Measurements from ENCODE around the gene IWS1. TPM values are rescaled to one million over a fixed set of nuclear protein-coding genes. Genes with fewer than 3 reads are reported as not detected.

IWS1 gene
- total and polyA plus RNA-seq, 9 of the 15 experiments (the other 6 are each of a cell fraction or from before 2014, with no cell fraction given): 20.8 to 67.2 (median 46.6) TPM

DNA sequence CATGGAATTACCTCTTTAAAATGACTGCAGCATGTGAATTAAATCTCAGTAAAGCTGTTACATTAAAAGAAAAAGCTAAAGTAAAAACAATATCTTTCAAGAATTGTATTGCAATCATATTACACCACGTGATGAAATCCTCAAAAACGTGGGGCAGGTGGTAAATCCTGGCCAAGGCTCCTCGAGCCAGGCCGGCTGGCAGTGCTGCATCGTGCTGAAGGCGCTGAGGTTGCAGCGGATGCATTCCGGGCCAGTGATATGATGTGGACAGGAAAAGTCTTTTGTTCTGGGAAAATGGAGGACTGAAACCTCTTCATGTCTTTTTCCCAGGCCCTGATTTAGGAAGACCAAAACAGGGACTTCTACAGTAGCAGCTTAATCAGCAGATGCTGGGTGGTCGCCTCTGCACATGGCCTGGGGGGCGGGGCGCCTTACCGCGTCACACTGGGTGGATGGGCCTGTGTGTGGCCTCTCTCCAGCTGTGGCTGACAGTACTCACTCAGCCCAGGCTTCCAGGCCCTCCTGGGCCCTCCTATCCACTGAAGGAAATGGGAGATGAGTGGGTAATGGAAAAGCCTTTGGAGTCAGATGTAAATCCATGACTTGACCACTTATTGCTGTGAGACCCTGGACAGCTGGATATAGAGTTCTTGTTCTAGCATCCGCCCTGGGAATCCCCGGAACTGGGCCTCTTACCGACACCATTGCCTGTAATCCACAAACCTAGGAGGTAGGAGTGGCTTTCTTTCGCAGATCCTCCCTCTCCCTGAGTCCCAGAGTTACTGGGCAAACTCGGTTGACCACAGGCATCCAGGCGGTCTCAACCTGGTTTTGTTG, 62.9 kb downstream of the IWS1 start:
- no peak for FAIRE-seq

More for the DNA sequence above, 62.9 kb downstream of the IWS1 start:
- 52% methylated on average over 19 of the region's 19 CpGs for WGBS (ENCODE audit: insufficient coverage, low coverage, missing lambda C conversion rate)
- H3K4me3 ChIP-seq: no peak overlapping the region
- H3K4me2 ChIP-seq (ENCODE audit: insufficient read depth, low read length): no peak overlapping the region
- H2AFZ ChIP-seq (ENCODE audit: low read depth, low read length): no peak overlapping the region
- in situ Hi-C loops (cut with MboI) (no loop called here), intact Hi-C loops (cut with micrococcal nuclease) (no loop called here)
- H3K9me1 ChIP-seq (ENCODE audit: control insufficient read depth, insufficient read depth, low read length): peaks cover 3% of the 10 kb centered on the region
- POLR2A ChIA-PET: no interaction called here
- 0 out of 4 replicates have a peak overlapping the region, but pooled peaks of 1 of the 2 experiments have one; percentile 36 for H3K9ac ChIP-seq (ENCODE audit: insufficient read depth in 1 of 2, low read depth in 2 of 2, low read length in 2 of 2)
- peaks cover 5% of the 10 kb centered on the region in 2 experiments; a peak in 3 of 5 replicates for H3K4me1 ChIP-seq (replicated peaks in 1 of 2; ENCODE audit: control insufficient read depth in 2 of 2, insufficient read depth in 2 of 2, low read length in 2 of 2)
- TF ChIP-seq, protein P1, sequence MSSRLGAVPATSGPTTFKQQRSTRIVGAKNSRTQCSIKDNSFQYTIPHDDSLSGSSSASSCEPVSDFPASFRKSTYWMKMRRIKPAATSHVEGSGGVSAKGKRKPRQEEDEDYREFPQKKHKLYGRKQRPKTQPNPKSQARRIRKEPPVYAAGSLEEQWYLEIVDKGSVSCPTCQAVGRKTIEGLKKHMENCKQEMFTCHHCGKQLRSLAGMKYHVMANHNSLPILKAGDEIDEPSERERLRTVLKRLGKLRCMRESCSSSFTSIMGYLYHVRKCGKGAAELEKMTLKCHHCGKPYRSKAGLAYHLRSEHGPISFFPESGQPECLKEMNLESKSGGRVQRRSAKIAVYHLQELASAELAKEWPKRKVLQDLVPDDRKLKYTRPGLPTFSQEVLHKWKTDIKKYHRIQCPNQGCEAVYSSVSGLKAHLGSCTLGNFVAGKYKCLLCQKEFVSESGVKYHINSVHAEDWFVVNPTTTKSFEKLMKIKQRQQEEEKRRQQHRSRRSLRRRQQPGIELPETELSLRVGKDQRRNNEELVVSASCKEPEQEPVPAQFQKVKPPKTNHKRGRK (tag; IDR thresholded peaks at IDR 0.05): no peak
- TF ChIP-seq ZBTB33 (CRISPR knock-in tag; IDR thresholded peaks at IDR 0.05): peak; percentile 47; the same call in 1 of the 2 replicates
- H3K27ac ChIP-seq (ENCODE audit: extremely low read depth, low read depth, low read length): no peak overlapping the region
- no TSS peak for BruUV-seq (replicated peaks)
- CTCF ChIA-PET (ENCODE audit: low intra/inter-chr PET ratio): no interaction called here
- H3K27me3 ChIP-seq (ENCODE audit: control insufficient read depth in 2 of 2, insufficient read depth in 2 of 2, low read length in 2 of 2): no peaks in the 10 kb centered on the region
- no peaks in the 10 kb centered on the region for H3K79me2 ChIP-seq (ENCODE audit: control insufficient read depth, insufficient read depth, low read length)
- ATAC-seq (peak; percentile 66), DNase-seq (ENCODE audit: extremely low read depth in 1 of 4, low spot score in 3 of 4) (no peak)
- H3K9me3 ChIP-seq (replicated peaks; ENCODE audit: control insufficient read depth, insufficient read depth, low read depth, low read length): no peaks in the 10 kb centered on the region
- H3K36me3 ChIP-seq (ENCODE audit: control insufficient read depth, insufficient read depth, low read length): no peaks in the 10 kb centered on the region
- H4K20me1 ChIP-seq (replicated peaks; ENCODE audit: control insufficient read depth, insufficient read depth, low read length): no peaks in the 10 kb centered on the region; the same call in 1 of the 2 replicates
